Measurements from ENCODE around the gene USP17L12. TPM values are rescaled to one million over a fixed set of nuclear protein-coding genes. Genes with fewer than 3 reads are reported as not detected.
"Not testable (repeated sequence)": the region's sequence is repeated elsewhere in the genome, so short reads cannot be mapped to it uniquely, and the experiment has no call there.

USP17L12 gene
- total RNA-seq (2014; rRNA removed; shearing (Covaris generic)) = not detected in 2 replicates
- not detected in 2 replicates for polyA plus RNA-seq (2014; cell fraction: nucleus; rRNA removed)

DNA sequence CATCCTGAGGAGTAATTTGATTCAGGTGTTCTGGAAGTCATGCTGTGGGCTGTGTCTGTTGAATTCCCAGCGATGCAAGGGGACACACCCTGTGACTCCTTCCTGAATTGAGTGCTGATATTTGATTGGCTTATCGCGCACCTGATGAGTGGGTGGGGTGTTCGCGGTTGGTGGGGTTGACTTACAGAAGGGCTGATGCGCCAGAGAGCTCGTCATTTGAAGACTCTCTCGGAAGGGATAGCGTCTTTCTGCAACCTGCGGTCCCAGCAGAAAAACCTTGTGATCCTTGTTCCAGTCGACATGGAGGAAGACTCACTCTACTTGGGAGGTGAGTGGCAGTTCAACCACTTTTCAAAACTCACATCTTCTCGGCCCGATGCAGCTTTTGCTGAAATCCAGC is at the start of gene USP17L12:
USP17L12 (plus strand) TSS at position 301 of the 400 bp plus-strand sequence; CDS start at position 301, 0 bp downstream.
- DNase-seq (ENCODE audit: extremely low read depth, low read depth) = not testable (repeated sequence)

DNA sequence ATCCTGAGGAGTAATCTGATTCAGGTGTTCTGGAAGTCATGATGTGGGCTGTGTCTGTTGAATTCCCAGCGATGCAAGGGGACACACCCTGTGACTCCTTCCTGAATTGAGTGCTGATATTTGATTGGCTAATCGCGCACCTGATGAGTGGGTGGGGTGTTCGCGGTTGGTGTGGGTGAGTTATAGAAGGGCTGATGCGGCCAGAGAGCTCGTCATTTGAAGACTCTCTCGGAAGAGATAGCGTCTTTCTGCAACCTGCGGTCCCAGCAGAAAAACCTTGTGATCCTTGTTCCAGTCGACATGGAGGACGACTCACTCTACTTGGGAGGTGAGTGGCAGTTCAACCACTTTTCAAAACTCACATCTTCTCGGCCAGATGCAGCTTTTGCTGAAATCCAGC is 9.6 kb upstream of the USP17L12 start, which contains the start of gene USP17L10:
USP17L10 (plus strand) TSS at position 301 of the 400 bp plus-strand sequence; CDS start at position 301, 0 bp downstream.
- not testable (repeated sequence) for DNase-seq (ENCODE audit: extremely low read depth, low read depth)

- not testable (repeated sequence) for DNase-seq (ENCODE audit: extremely low read depth, low read depth)
These were observed 5.3 kb upstream of the USP17L12 start for GRCh38 chr4:9214701-9215100.

DNA sequence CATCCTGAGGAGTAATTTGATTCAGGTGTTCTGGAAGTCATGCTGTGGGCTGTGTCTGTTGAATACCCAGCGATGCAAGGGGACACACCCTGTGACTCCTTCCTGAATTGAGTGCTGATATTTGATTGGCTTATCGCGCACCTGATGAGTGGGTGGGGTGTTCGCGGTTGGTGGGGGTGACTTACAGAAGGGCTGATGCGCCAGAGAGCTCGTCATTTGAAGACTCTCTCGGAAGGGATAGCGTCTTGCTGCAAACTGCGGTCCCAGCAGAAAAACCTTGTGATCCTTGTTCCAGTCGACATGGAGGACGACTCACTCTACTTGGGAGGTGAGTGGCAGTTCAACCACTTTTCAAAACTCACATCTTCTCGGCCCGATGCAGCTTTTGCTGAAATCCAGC is 4.8 kb upstream of the USP17L12 start, which contains the start of gene USP17L11:
USP17L11 (plus strand) TSS at position 301 of the 400 bp plus-strand sequence; CDS start at position 301, 0 bp downstream.
- not testable (repeated sequence) for DNase-seq (ENCODE audit: extremely low read depth, low read depth)

DNA sequence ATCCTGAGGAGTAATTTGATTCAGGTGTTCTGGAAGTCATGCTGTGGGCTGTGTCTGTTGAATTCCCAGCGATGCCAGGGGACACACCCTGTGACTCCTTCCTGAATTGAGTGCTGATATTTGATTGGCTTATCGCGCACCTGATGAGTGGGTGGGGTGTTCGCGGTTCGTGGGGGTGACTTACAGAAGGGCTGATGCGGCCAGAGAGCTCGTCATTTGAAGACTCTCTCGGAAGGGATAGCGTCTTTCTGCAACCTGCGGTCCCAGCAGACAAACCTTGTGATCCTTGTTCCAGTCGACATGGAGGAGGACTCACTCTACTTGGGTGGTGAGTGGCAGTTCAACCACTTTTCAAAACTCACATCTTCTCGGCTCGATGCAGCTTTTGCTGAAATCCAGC is 4.6 kb downstream of the USP17L12 start, which contains the start of gene USP17L13:
USP17L13 (plus strand) TSS at position 301 of the 400 bp plus-strand sequence; CDS start at position 301, 0 bp downstream.
- DNase-seq (ENCODE audit: extremely low read depth, low read depth) = not testable (repeated sequence)

DNA sequence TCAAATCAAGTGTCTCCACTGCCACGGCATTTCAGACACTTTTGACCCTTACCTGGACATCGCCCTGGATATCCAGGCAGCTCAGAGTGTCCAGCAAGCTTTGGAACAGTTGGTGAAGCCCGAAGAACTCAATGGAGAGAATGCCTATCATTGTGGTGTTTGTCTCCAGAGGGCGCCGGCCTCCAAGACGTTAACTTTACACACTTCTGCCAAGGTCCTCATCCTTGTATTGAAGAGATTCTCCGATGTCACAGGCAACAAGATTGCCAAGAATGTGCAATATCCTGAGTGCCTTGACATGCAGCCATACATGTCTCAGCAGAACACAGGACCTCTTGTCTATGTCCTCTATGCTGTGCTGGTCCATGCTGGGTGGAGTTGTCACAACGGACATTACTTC is 10.3 kb downstream of the USP17L12 start:
- DNase-seq (ENCODE audit: extremely low read depth, low read depth) = not testable (repeated sequence)

GRCh38 chr4:9234085-9234484 is 14.1 kb downstream of the USP17L12 start, which contains the start of gene USP17L15:
Gene USP17L15 (plus strand): TSS chr4:9234385. CDS start chr4:9234385, 0 bp downstream.
- DNase-seq (ENCODE audit: extremely low read depth, low read depth) = not testable (repeated sequence)

DNA sequence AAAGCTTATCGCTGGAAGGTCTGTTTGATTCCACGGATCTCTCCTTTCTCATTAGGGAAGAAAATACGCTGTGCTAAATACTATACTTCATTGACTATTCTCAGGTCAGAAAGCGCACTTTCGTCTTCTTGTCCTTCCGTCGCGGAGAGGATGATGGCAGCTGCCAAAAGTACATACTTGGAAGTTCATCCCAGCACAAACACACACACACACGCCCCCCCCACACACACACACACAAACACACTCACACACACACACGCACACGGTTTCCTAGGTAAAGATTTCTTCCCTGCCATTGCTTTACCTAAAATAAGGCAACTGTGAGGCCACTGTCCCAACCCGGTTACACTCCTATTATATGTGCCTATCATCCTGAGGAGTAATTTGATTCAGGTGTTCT is 18.5 kb downstream of the USP17L12 start:
- DNase-seq (ENCODE audit: extremely low read depth, low read depth) = not testable (repeated sequence)

DNA sequence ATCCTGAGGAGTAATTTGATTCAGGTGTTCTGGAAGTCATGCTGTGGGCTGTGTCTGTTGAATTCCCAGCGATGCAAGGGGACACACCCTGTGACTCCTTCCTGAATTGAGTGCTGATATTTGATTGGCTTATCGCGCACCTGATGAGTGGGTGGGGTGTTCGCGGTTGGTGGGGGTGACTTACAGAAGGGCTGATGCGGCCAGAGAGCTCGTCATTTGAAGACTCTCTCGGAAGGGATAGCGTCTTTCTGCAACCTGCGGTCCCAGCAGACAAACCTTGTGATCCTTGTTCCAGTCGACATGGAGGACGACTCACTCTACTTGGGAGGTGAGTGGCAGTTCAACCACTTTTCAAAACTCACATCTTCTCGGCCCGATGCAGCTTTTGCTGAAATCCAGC is 23.6 kb downstream of the USP17L12 start, which contains the start of gene USP17L17:
USP17L17 (plus strand) TSS at position 301 of the 400 bp plus-strand sequence; CDS start at position 301, 0 bp downstream.
- not testable (repeated sequence) for DNase-seq (ENCODE audit: extremely low read depth, low read depth)

- not testable (repeated sequence) for DNase-seq (ENCODE audit: extremely low read depth, low read depth)
These were observed 28.2 kb downstream of the USP17L12 start, which contains the start of gene USP17L18 for GRCh38 chr4:9247953-9248680. Gene USP17L18 (plus strand): TSS chr4:9248630. CDS start chr4:9248630, 0 bp downstream.

GRCh38 chr4:9253078-9253477 is 33.1 kb downstream of the USP17L12 start, which contains the start of gene USP17L19:
Gene USP17L19 (plus strand): TSS chr4:9253378. CDS start chr4:9253378, 0 bp downstream.
- not testable (repeated sequence) for DNase-seq (ENCODE audit: extremely low read depth, low read depth)

- not testable (repeated sequence) for DNase-seq (ENCODE audit: extremely low read depth, low read depth)
These were observed 37.9 kb downstream of the USP17L12 start, which contains the start of gene USP17L20 for GRCh38 chr4:9257824-9258223. Gene USP17L20 (plus strand): TSS chr4:9258124. CDS start chr4:9258124, 0 bp downstream.

- not testable (repeated sequence) for DNase-seq (ENCODE audit: extremely low read depth, low read depth)
These were observed 42.6 kb downstream of the USP17L12 start, which contains the start of gene USP17L21 for GRCh38 chr4:9262572-9262971. Gene USP17L21 (plus strand): TSS chr4:9262872. CDS start chr4:9262872, 0 bp downstream.

GRCh38 chr4:9267319-9267718 is 47.4 kb downstream of the USP17L12 start, which contains the start of gene USP17L22:
Gene USP17L22 (plus strand): TSS chr4:9267619. CDS start chr4:9267619, 0 bp downstream.
- not testable (repeated sequence) for DNase-seq (ENCODE audit: extremely low read depth, low read depth)

Other genes starting within 250 kb of the USP17L12 start
- gene FAM90A26, start 49.7 kb upstream of the USP17L12 start, total RNA-seq (2014; rRNA removed; shearing (Covaris generic)) = not detected in 2 replicates
- not detected in 2 replicates for gene USP17L10, start 9.5 kb upstream of the USP17L12 start, total RNA-seq (2014; rRNA removed; shearing (Covaris generic))
- gene USP17L11, start 4.7 kb upstream of the USP17L12 start, total RNA-seq (2014; rRNA removed; shearing (Covaris generic)) = not detected in 2 replicates
- not detected in 2 replicates for gene USP17L13, start 4.7 kb downstream of the USP17L12 start, total RNA-seq (2014; rRNA removed; shearing (Covaris generic))
- 0.05 TPM in 1 of 2 replicates, not detected in the other for gene USP17L15, start 14.2 kb downstream of the USP17L12 start, total RNA-seq (2014; rRNA removed; shearing (Covaris generic))
- not detected in 2 replicates for gene USP17L17, start 23.7 kb downstream of the USP17L12 start, total RNA-seq (2014; rRNA removed; shearing (Covaris generic))
- gene USP17L18, start 28.5 kb downstream of the USP17L12 start, total RNA-seq (2014; rRNA removed; shearing (Covaris generic)) = not detected in 2 replicates
- gene USP17L19, start 33.2 kb downstream of the USP17L12 start, total RNA-seq (2014; rRNA removed; shearing (Covaris generic)) = not detected in 2 replicates
- gene USP17L20, start 38.0 kb downstream of the USP17L12 start, total RNA-seq (2014; rRNA removed; shearing (Covaris generic)) = not detected in 2 replicates
- gene USP17L21, start 42.7 kb downstream of the USP17L12 start, total RNA-seq (2014; rRNA removed; shearing (Covaris generic)) = not detected in 2 replicates
- not detected in 2 replicates for gene USP17L22, start 47.5 kb downstream of the USP17L12 start, total RNA-seq (2014; rRNA removed; shearing (Covaris generic))
- not detected in 2 replicates for gene USP17L24, start 105.0 kb downstream of the USP17L12 start, total RNA-seq (2014; rRNA removed; shearing (Covaris generic))
- not detected in 2 replicates for gene USP17L25, start 109.8 kb downstream of the USP17L12 start, total RNA-seq (2014; rRNA removed; shearing (Covaris generic))
- not detected in 2 replicates for gene USP17L26, start 114.5 kb downstream of the USP17L12 start, total RNA-seq (2014; rRNA removed; shearing (Covaris generic))
- not detected in 2 replicates for gene USP17L5, start 119.3 kb downstream of the USP17L12 start, total RNA-seq (2014; rRNA removed; shearing (Covaris generic))
- gene USP17L27, start 124.0 kb downstream of the USP17L12 start, total RNA-seq (2014; rRNA removed; shearing (Covaris generic)) = not detected in 2 replicates
- not detected in 2 replicates for gene USP17L28, start 128.7 kb downstream of the USP17L12 start, total RNA-seq (2014; rRNA removed; shearing (Covaris generic))
- not detected in 2 replicates for gene USP17L29, start 133.5 kb downstream of the USP17L12 start, total RNA-seq (2014; rRNA removed; shearing (Covaris generic))
- not detected in 2 replicates for gene USP17L30, start 143.0 kb downstream of the USP17L12 start, total RNA-seq (2014; rRNA removed; shearing (Covaris generic))
- gene DEFB131A, start 224.3 kb downstream of the USP17L12 start, total RNA-seq (2014; rRNA removed; shearing (Covaris generic)) = not detected in 2 replicates